ENCODE data around the gene ATAD3C. TPM values are rescaled to one million over a fixed set of nuclear protein-coding genes. Genes with fewer than 3 reads are reported as not detected.

ATAD3C gene
- 0.34 and 1.1 TPM in 2 replicates for total RNA-seq

GRCh38 chr1:1449099-1449739, at the start of gene ATAD3C:
TSS of gene ATAD3C (plus strand) at chr1:1449689. CDS start at chr1:1450684, 995 bp downstream.

GRCh38 chr1:1406821-1407635, 42.5 kb upstream of the ATAD3C start, which contains the start of gene MRPL20:
TSS of gene MRPL20 (minus strand) at chr1:1407293. CDS start at chr1:1407217, 76 bp downstream.

GRCh38 chr1:1421147-1421906, 28.2 kb upstream of the ATAD3C start, which contains the start of gene ANKRD65:
TSS of gene ANKRD65 (minus strand) at chr1:1421276. CDS start at chr1:1421005, 271 bp downstream.

GRCh38 chr1:1435106-1435903, 14.2 kb upstream of the ATAD3C start, which contains the start of gene VWA1:
TSS of gene VWA1 (plus strand) at chr1:1435690. CDS start at chr1:1435749, 59 bp downstream.

GRCh38 chr1:1471389-1472052, 22.0 kb downstream of the ATAD3C start, which contains the start of gene ATAD3B:
TSS of gene ATAD3B (plus strand) at chr1:1471765. CDS start at chr1:1471885, 120 bp downstream.

GRCh38 chr1:1511533-1512285, 62.2 kb downstream of the ATAD3C start, which contains the start of gene ATAD3A:
TSS of gene ATAD3A (plus strand) at chr1:1512162. CDS start at chr1:1512269, 107 bp downstream.

Other genes with a start within 250 kb of the ATAD3C start
- gene TNFRSF18, start 243.1 kb upstream of the ATAD3C start, total RNA-seq, result 0.34 and 1.5 TPM in 2 replicates
- gene TNFRSF4, start 235.5 kb upstream of the ATAD3C start, total RNA-seq, result 0.14 TPM in 1 of 2 replicates, not detected in the other
- 76.9 and 124 TPM in 2 replicates for gene SDF4, start 217.7 kb upstream of the ATAD3C start, total RNA-seq
- gene B3GALT6, start 217.5 kb upstream of the ATAD3C start, total RNA-seq, result 24.4 and 25.6 TPM in 2 replicates
- 0.93 and 1.4 TPM in 2 replicates for gene C1QTNF12, start 203.0 kb upstream of the ATAD3C start, total RNA-seq
- gene UBE2J2, start 175.8 kb upstream of the ATAD3C start, total RNA-seq, result 46.3 and 60.5 TPM in 2 replicates
- gene SCNN1D, start 169.3 kb upstream of the ATAD3C start, total RNA-seq, result 0.68 and 1.4 TPM in 2 replicates
- 17.4 and 57.2 TPM in 2 replicates for gene ACAP3, start 141.8 kb upstream of the ATAD3C start, total RNA-seq
- gene PUSL1, start 141.1 kb upstream of the ATAD3C start, total RNA-seq, result 16.9 and 25.6 TPM in 2 replicates
- gene INTS11, start 125.0 kb upstream of the ATAD3C start, total RNA-seq, result 55.4 and 66.1 TPM in 2 replicates
- gene CPTP, start 124.9 kb upstream of the ATAD3C start, total RNA-seq, result 19.8 and 32.1 TPM in 2 replicates
- under 0.01 and 0.36 TPM in 2 replicates for gene TAS1R3, start 118.4 kb upstream of the ATAD3C start, total RNA-seq
- 204 and 206 TPM in 2 replicates for gene DVL1, start 100.3 kb upstream of the ATAD3C start, total RNA-seq
- 0.34 and 1.1 TPM in 2 replicates for gene MXRA8, start 91.1 kb upstream of the ATAD3C start, total RNA-seq
- gene AURKAIP1, start 74.5 kb upstream of the ATAD3C start, total RNA-seq, result 60.4 and 110 TPM in 2 replicates
- gene CCNL2, start 50.4 kb upstream of the ATAD3C start, total RNA-seq, result 57.4 and 139 TPM in 2 replicates
- gene MRPL20, start 42.4 kb upstream of the ATAD3C start, total RNA-seq, result 50.2 and 56.3 TPM in 2 replicates
- gene ANKRD65, start 28.4 kb upstream of the ATAD3C start, total RNA-seq, result 4.4 and 18.2 TPM in 2 replicates
- 2.1 and 18.4 TPM in 2 replicates for gene VWA1, start 14.0 kb upstream of the ATAD3C start, total RNA-seq
- gene ATAD3B, start 22.1 kb downstream of the ATAD3C start, total RNA-seq, result 16.4 and 24.2 TPM in 2 replicates
- gene ATAD3A, start 62.5 kb downstream of the ATAD3C start, total RNA-seq, result 18.5 and 34.0 TPM in 2 replicates
- 0.34 and 0.71 TPM in 2 replicates for gene TMEM240, start 90.9 kb downstream of the ATAD3C start, total RNA-seq
- gene SSU72, start 125.2 kb downstream of the ATAD3C start, total RNA-seq, result 69.4 and 83.5 TPM in 2 replicates
- 0.34 and 2.5 TPM in 2 replicates for gene FNDC10, start 150.4 kb downstream of the ATAD3C start, total RNA-seq
- 68.6 and 97.4 TPM in 2 replicates for gene MIB2, start 165.8 kb downstream of the ATAD3C start, total RNA-seq
- gene MMP23B, start 182.5 kb downstream of the ATAD3C start, total RNA-seq, result 0.34 and 1.1 TPM in 2 replicates
- 8.5 and 12.8 TPM in 2 replicates for gene CDK11B, start 209.3 kb downstream of the ATAD3C start, total RNA-seq
- 16.1 and 41.5 TPM in 2 replicates for gene SLC35E2B, start 243.1 kb downstream of the ATAD3C start, total RNA-seq